ENCODE measurements around the gene PRAMEF20. TPM values are rescaled to one million over a fixed set of nuclear protein-coding genes. Genes with fewer than 3 reads are reported as not detected.

PRAMEF20 gene
- total and polyA plus RNA-seq, 3 donors from 2014 or later = 0.28 to 0.87 (median 0.62) TPM

DNA sequence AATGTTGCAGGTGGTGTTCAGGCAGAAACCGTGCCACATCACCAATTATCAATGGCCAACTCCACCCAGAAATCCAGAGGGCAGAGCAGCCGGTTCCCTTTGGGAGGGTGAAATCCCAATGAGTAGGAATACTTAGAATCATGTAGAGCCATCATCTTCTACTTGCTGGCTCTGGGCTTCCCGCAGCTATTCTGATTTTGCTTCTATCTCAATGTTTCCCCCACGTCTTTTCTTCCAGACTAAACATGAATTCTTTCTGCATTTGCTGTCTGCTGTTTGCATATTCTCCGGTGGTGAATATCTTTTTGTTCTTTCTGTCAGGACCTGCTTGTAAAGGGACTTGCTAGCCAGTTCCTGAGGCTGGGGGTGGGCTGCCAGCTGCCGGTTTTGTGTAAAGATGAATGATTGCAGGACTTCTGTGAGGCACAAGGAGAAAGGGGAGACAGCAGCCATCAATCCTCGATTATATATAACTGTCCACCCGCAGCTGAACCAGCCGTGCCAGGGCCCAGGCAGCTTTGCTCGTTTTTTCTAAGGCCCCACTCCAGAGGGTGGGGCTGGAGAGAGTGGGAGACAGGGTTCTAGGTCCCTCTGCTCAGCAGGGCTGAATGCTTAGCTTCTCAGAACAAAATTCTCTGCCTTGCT lies 33.2 kb downstream of the PRAMEF20 start:
- Histone ChIP-seq H3K4me1 (no peaks in the 10 kb centered on the region), H3K9me3 (no peaks in the 10 kb centered on the region), H3K4me3 (no peak overlapping the region), H3K27ac (no peak overlapping the region), H3K27me3 (no peaks in the 10 kb centered on the region), H3K36me3 (ENCODE audit: low read depth, missing control alignments) (no peaks in the 10 kb centered on the region)
- intact Hi-C loops (cut with DNase I; ENCODE audit: low total_unique reads) = no loop called here
- DNase-seq = no peak
- 41 to 51% methylated on average over 10 of the region's 10 CpGs for WGBS, 2 donors
- TF ChIP-seq, protein P1, sequence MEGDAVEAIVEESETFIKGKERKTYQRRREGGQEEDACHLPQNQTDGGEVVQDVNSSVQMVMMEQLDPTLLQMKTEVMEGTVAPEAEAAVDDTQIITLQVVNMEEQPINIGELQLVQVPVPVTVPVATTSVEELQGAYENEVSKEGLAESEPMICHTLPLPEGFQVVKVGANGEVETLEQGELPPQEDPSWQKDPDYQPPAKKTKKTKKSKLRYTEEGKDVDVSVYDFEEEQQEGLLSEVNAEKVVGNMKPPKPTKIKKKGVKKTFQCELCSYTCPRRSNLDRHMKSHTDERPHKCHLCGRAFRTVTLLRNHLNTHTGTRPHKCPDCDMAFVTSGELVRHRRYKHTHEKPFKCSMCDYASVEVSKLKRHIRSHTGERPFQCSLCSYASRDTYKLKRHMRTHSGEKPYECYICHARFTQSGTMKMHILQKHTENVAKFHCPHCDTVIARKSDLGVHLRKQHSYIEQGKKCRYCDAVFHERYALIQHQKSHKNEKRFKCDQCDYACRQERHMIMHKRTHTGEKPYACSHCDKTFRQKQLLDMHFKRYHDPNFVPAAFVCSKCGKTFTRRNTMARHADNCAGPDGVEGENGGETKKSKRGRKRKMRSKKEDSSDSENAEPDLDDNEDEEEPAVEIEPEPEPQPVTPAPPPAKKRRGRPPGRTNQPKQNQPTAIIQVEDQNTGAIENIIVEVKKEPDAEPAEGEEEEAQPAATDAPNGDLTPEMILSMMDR (IDR thresholded peaks at IDR 0.05) = no peak
- TF ChIP-seq POLR2A (IDR thresholded peaks at IDR 0.05) = no peak

DNA sequence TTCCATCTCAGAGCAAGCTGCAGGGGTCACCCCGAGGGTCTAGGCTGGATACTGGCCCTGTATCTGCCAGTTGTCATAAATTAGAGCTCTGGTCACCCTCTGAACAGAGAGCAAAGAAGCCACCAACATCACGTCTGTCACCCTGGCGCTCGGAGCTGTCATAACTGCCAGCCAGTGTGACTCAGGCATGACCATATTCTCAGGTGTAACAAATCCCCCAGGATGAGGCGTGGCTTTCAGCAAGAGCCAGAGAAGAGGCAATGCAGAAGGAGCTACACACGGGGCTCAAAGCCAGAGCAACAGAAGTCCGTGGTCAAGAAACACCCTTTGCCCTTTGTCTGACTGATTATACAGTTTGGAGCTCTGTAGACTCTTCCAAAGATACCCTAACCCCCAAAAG lies 40.0 kb downstream of the PRAMEF20 start:
- TF ChIP-seq, protein P1 (IDR thresholded peaks at IDR 0.05) = no peak
- TF ChIP-seq POLR2A (IDR thresholded peaks at IDR 0.05) = no peak
- WGBS, 2 donors = 73 to 79% methylated on average over 7 of the region's 7 CpGs
- H3K27ac ChIP-seq = no peak overlapping the region

DNA sequence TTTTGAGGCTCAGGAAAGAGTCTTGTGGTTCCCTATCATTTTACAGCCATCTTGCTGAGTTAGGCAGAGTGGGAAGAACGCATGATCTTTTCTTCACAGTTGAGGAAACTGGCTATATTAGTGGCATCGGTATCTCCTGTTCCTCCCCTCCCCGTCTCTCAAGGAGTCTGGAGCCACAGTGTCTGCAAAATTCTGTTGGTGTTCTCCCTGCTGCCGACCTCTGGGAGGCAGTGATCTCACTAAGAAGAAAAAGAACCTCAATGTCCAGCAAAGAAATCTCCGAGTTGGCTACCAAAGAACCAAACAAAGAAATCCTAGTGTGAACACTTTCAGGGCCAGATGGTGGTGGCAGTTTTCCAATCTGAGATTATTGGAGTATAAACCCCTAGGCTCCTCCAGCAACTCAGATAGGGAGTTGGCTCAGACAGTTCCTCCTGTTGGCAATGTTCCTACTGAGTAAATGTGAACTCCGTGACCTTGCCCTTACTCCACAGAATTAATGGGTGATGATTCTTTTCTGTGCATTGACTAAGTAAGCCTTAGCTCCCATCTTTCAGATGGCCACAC lies 41.2 kb downstream of the PRAMEF20 start:
- intact Hi-C loops (cut with DNase I; ENCODE audit: low total_unique reads) = no loop called here
- Histone ChIP-seq H3K27ac (no peak overlapping the region), H3K4me3 (no peak overlapping the region), H3K36me3 (ENCODE audit: low read depth, missing control alignments) (no peaks in the 10 kb centered on the region), H3K27me3 (no peaks in the 10 kb centered on the region), H3K4me1 (no peaks in the 10 kb centered on the region), H3K9me3 (no peaks in the 10 kb centered on the region)
- TF ChIP-seq POLR2A (IDR thresholded peaks at IDR 0.05) = no peak
- TF ChIP-seq, protein P1 (IDR thresholded peaks at IDR 0.05) = no peak
- WGBS, 2 donors = 45 to 49% methylated on average over 6 of the region's 6 CpGs
- DNase-seq = peak; percentile 56

More for the DNA sequence above, 40.0 kb downstream of the PRAMEF20 start:
- no peak for DNase-seq
- Histone ChIP-seq H3K4me1 (no peaks in the 10 kb centered on the region), H3K9me3 (no peaks in the 10 kb centered on the region), H3K27me3 (no peaks in the 10 kb centered on the region), H3K36me3 (ENCODE audit: low read depth, missing control alignments) (no peaks in the 10 kb centered on the region), H3K4me3 (no peak overlapping the region)
- intact Hi-C loops (cut with DNase I; ENCODE audit: low total_unique reads) = no loop called here

DNA sequence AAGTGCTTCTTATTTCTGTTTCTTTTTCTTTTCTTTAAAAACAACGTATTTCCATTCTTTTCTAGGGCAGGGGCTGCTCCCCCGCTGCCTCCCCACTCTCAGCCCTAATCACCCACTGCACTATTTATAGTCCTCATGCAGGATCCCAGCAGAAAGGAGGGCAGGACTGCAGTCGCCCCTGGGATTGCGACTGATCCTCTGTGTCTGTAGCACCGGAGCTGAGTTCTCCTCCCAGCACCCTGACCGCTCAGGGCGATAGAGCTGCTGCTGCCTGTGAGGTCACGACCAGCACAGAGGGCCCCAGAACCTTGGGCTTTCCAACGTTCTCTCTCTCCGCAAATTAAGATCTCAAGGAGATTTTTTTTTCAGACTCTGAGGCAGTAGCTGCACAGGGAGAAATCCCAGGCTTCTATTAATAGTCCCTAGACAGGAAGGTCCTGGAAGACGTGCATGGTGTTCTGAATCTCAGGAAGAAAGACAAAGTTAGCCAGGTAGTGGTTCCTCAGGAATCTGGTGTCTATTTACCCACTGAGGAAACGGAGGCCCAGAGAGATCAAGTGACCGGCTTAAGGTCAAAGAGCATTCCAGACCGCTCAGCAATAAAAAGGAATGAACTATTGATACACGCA lies 46.8 kb downstream of the PRAMEF20 start:
- no peaks in the 10 kb centered on the region for H3K27me3 ChIP-seq
- no peak overlapping the region for H3K4me3 ChIP-seq
- 50 to 51% methylated on average over 15 of the region's 15 CpGs for whole genome bisulfite sequencing, 2 donors
- intact Hi-C loops (cut with DNase I; ENCODE audit: low total_unique reads) = no loop called here
- no peaks in the 10 kb centered on the region for H3K4me1 ChIP-seq
- H3K36me3 ChIP-seq (ENCODE audit: low read depth, missing control alignments) = no peaks in the 10 kb centered on the region
- H3K27ac ChIP-seq = no peak overlapping the region
- DNase-seq = no peak
- TF ChIP-seq POLR2A (IDR thresholded peaks at IDR 0.05) = no peak
- TF ChIP-seq, protein P1 (IDR thresholded peaks at IDR 0.05) = no peak
- H3K9me3 ChIP-seq = no peaks in the 10 kb centered on the region
